B cell (primary cell): ENCODE measurements around the gene EVA1A. TPM values are rescaled to one million over a fixed set of nuclear protein-coding genes. Genes with fewer than 3 reads are reported as not detected.

Source experiments
- ATAC-seq: fragments of 200-7000 bp; cut with Tn5 transposase; one replicate; pipeline ENCODE4 v1.10.0; 2021; ENCODE audit warnings: low read depth, mild to moderate bottlenecking, moderate number of reproducible peaks, moderate library complexity
- CTCF ChIA-PET: fragments of 350-600 bp; sonication (Branson Sonifier 250); formaldehyde crosslinking; loops from one replicate; lab custom pipeline; 2021; ENCODE audit warnings: antibody characterized with exemption, inconsistent platforms; lab: Charles Lee
- POLR2A ChIA-PET: fragments of 350-600 bp; sonication (Branson Sonifier 250); formaldehyde crosslinking; loops from one replicate; lab custom pipeline; 2021; ENCODE audit warnings: antibody characterized with exemption; lab: Charles Lee
- DNase-seq: peaks from one replicate; pipeline ENCODE4 v3.0.0; 2013
- H2AFZ ChIP-seq: 2 replicates; pipeline ENCODE4 v1.6.1; 2012; ENCODE audit warnings: mild to moderate bottlenecking, low read depth, low read length; ENCODE audit not compliant: insufficient read depth, poor library complexity, severe bottlenecking
- H3K27ac ChIP-seq, 2 donors: 1 replicate in 1 of 2; 2 replicates in 1 of 2; pipeline ENCODE4 v1.5.1; 2012 to 2013; ENCODE audit warnings: low read length in 2 of 2, mild to moderate bottlenecking in 2 of 2, moderate library complexity in 1 of 2
- H3K27me3 ChIP-seq, 4 experiments: fragments of 200-600 bp in 1 of 4; sonication (generic) in 1 of 4; replicated peaks in 1 of 4; 1 replicate in 2 of 4; 2 replicates in 2 of 4; pipeline versions ENCODE4 v1.6.1 to v1.7.0; 2013 to 2016; ENCODE audit warnings: low read length in 3 of 4, mild to moderate bottlenecking in 2 of 4, mixed read lengths in 1 of 4, moderate library complexity in 1 of 4; ENCODE audit not compliant: insufficient read depth in 4 of 4, control insufficient read depth in 3 of 4; ENCODE audit errors: control extremely low read depth in 1 of 4
- H3K36me3 ChIP-seq, 2 experiments: replicated peaks in 1 of 2; 1 replicate in 1 of 2; 2 replicates in 1 of 2; pipeline versions ENCODE4 v1.6.1 to v1.7.1; 2013; ENCODE audit warnings: low read length in 1 of 2; ENCODE audit not compliant: insufficient read depth in 2 of 2, control insufficient read depth in 1 of 2; ENCODE audit errors: control extremely low read depth in 1 of 2, extremely low read depth in 1 of 2
- H3K4me1 ChIP-seq, 2 donors: fragments of 200-600 bp in 1 of 2; sonication (generic) in 1 of 2; 1 replicate in 1 of 2; 2 replicates in 1 of 2; pipeline versions ENCODE4 v1.5.1 to v1.6.1; 2013 to 2017; ENCODE audit warnings: low read length in 2 of 2; ENCODE audit not compliant: control insufficient read depth in 2 of 2, insufficient read depth in 2 of 2
- H3K4me2 ChIP-seq: replicated peaks from 2 replicates; pipeline ENCODE3; 2012; ENCODE audit warnings: mild to moderate bottlenecking, low read depth, low read length; ENCODE audit not compliant: poor library complexity, severe bottlenecking
- H3K4me3 ChIP-seq, 5 experiments: fragments of 200-600 bp in 1 of 5; sonication (generic) in 1 of 5; 1 replicate in 3 of 5; 2 replicates in 2 of 5; pipeline versions ENCODE4 v1.5.1 to v1.7.0; 2011 to 2016; ENCODE audit warnings: low read length in 4 of 5, mild to moderate bottlenecking in 4 of 5, low read depth in 2 of 5, control low read depth in 1 of 5, moderate library complexity in 1 of 5; ENCODE audit not compliant: insufficient read depth in 1 of 5; ENCODE audit errors: control extremely low read depth in 1 of 5, extremely low read depth in 1 of 5
- H3K79me2 ChIP-seq: fragments of 200-600 bp; sonication (generic); one replicate; pipeline ENCODE4 v1.6.0; 2016; ENCODE audit warnings: low read length; ENCODE audit not compliant: control insufficient read depth, insufficient read depth
- H3K9ac ChIP-seq: fragments of 200-600 bp; sonication (generic); 2 replicates; pipeline ENCODE4 v1.6.1; 2017; ENCODE audit warnings: mild to moderate bottlenecking, low read length, moderate library complexity
- H3K9me3 ChIP-seq, 3 donors: one replicate each; pipeline versions ENCODE4 v1.6.1 to v1.7.1; 2013; ENCODE audit warnings: low read length in 2 of 3; ENCODE audit not compliant: control insufficient read depth in 2 of 3, insufficient read depth in 1 of 3; ENCODE audit errors: control extremely low read depth in 1 of 3
- H4K20me1 ChIP-seq: 2 replicates; pipeline ENCODE4 v1.6.0; 2012; ENCODE audit warnings: mild to moderate bottlenecking, low read length; ENCODE audit not compliant: insufficient read depth, control insufficient read depth, poor library complexity, severe bottlenecking
- H3K27ac Mint-ChIP-seq: one replicate; pipeline ENCODE4 v1.8.0; 2021; ENCODE audit warnings: mixed read lengths
- H3K27me3 Mint-ChIP-seq: one replicate; pipeline ENCODE4 v1.8.0; 2021; ENCODE audit warnings: mixed read lengths
- H3K4me1 Mint-ChIP-seq: one replicate; pipeline ENCODE4 v1.8.0; 2021; ENCODE audit warnings: mixed read lengths
- H3K4me3 Mint-ChIP-seq: one replicate; pipeline ENCODE4 v1.8.0; 2021; ENCODE audit warnings: mixed read lengths
- H3K9me3 Mint-ChIP-seq: one replicate; pipeline ENCODE4 v1.8.0; 2022; ENCODE audit warnings: mixed read lengths; ENCODE audit not compliant: insufficient read depth
- EZH2 ChIP-seq: IDR thresholded peaks from 2 replicates; pipeline ENCODE4 v1.6.1; 2012; ENCODE audit warnings: borderline replicate concordance, low read depth, mild to moderate bottlenecking, moderate library complexity, low read length; ENCODE audit not compliant: insufficient read depth, poor library complexity, severe bottlenecking
- WGBS: methylation state at CpG from one replicate; pipeline ENCODE4 v1.1.5; 2013; ENCODE audit warnings: missing lambda C conversion rate; ENCODE audit not compliant: insufficient coverage; 5-methylcytosine and 5-hydroxymethylcytosine counted together
- intact Hi-C: fragments of 100-400 bp; cut with micrococcal nuclease; formaldehyde crosslinking; loops from one replicate; pipeline ENCODE4 v1.10.0; 2022
- polyA plus RNA-seq: library from polyadenylated mRNA; depleted of rRNA; stranded (reverse); fragments of >200 nt; gene quantifications from 2 replicates; pipeline ENCODE4 v1.2.3, GENCODE V29; 2012
- total RNA-seq, 2 donors: library from RNA; stranded (reverse); fragments of 120-200 nt in 1 of 2; gene quantifications; 1 replicate in 1 of 2; 2 replicates in 1 of 2; pipeline versions ENCODE4 v1.2.3 to v1.2.4, GENCODE V29; 2013 to 2022
- TF ChIP-seq, protein P1 (sequence below): fragments of 200-600 bp; IDR thresholded peaks from one replicate; pipeline ENCODE4 v1.8.0; 2022; ENCODE audit warnings: antibody characterized with exemption, mild to moderate bottlenecking

EVA1A gene
- total and polyA plus RNA-seq, 2 donors (not counting 1 experiment from before 2014, with no cell fraction given), result not detected

GRCh38 chr2:75547345-75548035, 13.2 kb downstream of the EVA1A start:
- Histone ChIP-seq H2AFZ (no peak overlapping the region), H3K4me2 (no peak overlapping the region), H3K4me3 (no peak overlapping the region), H3K27ac (no peak overlapping the region), H3K9ac (no peak overlapping the region), H3K27me3 (peaks cover 0 to 16% (median 0%) of the 10 kb centered on the region in 4 experiments), H3K79me2 (no peaks in the 10 kb centered on the region), H3K9me3 (no peaks in the 10 kb centered on the region), H3K36me3 (no peaks in the 10 kb centered on the region), H3K4me1 (no peaks in the 10 kb centered on the region), H4K20me1 (no peaks in the 10 kb centered on the region)
- intact Hi-C loops, result no loop called here
- H3K27ac Mint-ChIP-seq, result no peak overlapping the region
- no peaks in the 10 kb centered on the region for H3K9me3 Mint-ChIP-seq
- DNase-seq, result no peak
- ATAC-seq, result no peak
- peaks cover 39% of the 10 kb centered on the region for H3K27me3 Mint-ChIP-seq
- ChIA-PET POLR2A (no interaction called here), CTCF (no interaction called here)
- H3K4me3 Mint-ChIP-seq, result no peak overlapping the region
- 86% methylated on average over 2 of the region's 4 CpGs for WGBS
- H3K4me1 Mint-ChIP-seq, result no peaks in the 10 kb centered on the region
- TF ChIP-seq EZH2, result no peak
- TF ChIP-seq, protein P1, sequence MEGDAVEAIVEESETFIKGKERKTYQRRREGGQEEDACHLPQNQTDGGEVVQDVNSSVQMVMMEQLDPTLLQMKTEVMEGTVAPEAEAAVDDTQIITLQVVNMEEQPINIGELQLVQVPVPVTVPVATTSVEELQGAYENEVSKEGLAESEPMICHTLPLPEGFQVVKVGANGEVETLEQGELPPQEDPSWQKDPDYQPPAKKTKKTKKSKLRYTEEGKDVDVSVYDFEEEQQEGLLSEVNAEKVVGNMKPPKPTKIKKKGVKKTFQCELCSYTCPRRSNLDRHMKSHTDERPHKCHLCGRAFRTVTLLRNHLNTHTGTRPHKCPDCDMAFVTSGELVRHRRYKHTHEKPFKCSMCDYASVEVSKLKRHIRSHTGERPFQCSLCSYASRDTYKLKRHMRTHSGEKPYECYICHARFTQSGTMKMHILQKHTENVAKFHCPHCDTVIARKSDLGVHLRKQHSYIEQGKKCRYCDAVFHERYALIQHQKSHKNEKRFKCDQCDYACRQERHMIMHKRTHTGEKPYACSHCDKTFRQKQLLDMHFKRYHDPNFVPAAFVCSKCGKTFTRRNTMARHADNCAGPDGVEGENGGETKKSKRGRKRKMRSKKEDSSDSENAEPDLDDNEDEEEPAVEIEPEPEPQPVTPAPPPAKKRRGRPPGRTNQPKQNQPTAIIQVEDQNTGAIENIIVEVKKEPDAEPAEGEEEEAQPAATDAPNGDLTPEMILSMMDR, result no peak

DNA sequence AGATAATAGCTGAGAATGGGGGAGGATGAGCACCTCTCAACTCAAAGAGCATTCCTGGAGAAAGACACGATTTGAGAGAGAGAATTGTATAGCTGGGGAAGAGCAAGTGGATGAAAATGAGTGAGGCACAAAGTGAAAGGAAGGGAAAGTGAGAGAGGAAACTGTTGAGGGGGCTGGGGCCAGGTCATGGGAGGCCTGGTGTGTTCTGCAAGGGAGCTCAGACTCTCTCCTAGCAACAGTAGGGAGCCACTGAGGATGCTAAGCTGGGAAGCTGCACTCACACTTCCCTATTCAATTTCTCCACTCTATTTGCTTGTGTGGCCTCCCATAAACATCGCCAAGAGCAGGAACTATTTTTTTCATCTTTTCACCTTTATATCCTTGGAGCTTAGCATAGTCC, 14.8 kb downstream of the EVA1A start:
- Histone ChIP-seq H3K27me3 (peaks cover 0 to 13% (median 0%) of the 10 kb centered on the region in 4 experiments), H3K27ac (no peak overlapping the region), H3K36me3 (no peaks in the 10 kb centered on the region), H3K9ac (no peak overlapping the region), H3K79me2 (no peaks in the 10 kb centered on the region), H3K4me1 (no peaks in the 10 kb centered on the region), H2AFZ (no peak overlapping the region), H3K4me3 (no peak overlapping the region), H3K4me2 (no peak overlapping the region), H3K9me3 (no peaks in the 10 kb centered on the region), H4K20me1 (no peaks in the 10 kb centered on the region)
- 75% methylated on average over 1 of the region's 2 CpGs for WGBS
- Mint-ChIP-seq H3K9me3 (no peaks in the 10 kb centered on the region), H3K4me3 (no peak overlapping the region), H3K27ac (no peak overlapping the region), H3K27me3 (peaks cover 37% of the 10 kb centered on the region), H3K4me1 (no peaks in the 10 kb centered on the region)
- DNase-seq, result no peak
- ChIA-PET CTCF (no interaction called here), POLR2A (no interaction called here)
- intact Hi-C loops, result no loop called here
- ATAC-seq, result no peak
- TF ChIP-seq, protein P1, result no peak
- no peak for TF ChIP-seq EZH2
